HG02973 (cell line): ENCODE measurements around the gene PLS1.
"Not testable (repeated sequence)": the region's sequence is repeated elsewhere in the genome, so short reads cannot be mapped to it uniquely, and the experiment has no call there.

Source experiments
- ATAC-seq: cut with Tn5 transposase; IDR thresholded peaks from one replicate; pipeline ENCODE4 v1.9.1; 2021; ENCODE audit warnings: moderate library complexity; ENCODE audit not compliant: unreplicated experiment

Gene PLS1

GRCh38 chr3:142752605-142753004 lies 156.4 kb downstream of the PLS1 start:
- not testable (repeated sequence) for ATAC-seq

DNA sequence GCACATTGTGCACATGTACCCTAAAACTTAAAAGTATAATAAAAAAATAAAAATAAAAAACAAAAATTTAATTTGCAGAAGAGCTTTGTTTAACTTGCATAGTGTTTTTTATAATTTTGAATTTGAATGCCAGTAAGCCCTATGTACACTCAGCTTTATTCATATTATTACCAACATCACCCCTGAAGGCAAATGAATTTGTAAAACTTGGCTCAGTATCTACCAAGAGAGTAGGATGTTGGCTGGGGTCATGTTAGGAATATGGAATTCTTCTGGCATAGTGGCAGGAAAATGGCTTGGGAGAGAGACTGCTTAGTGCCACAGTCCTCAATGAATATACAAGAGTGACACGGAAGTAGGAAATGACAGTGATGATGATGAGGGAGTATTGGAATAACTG lies 158.3 kb downstream of the PLS1 start:
- no peak for ATAC-seq
